LHCN-M2 (cell line): Measurements from ENCODE around the gene RYR2. TPM values are rescaled to one million over a fixed set of nuclear protein-coding genes. Genes with fewer than 3 reads are reported as not detected.

Source experiments
- DNase-seq: peaks from one replicate; pipeline ENCODE4 v3.0.0-alpha.2; 2012; ENCODE audit warnings: low read depth
- total RNA-seq: library from RNA; depleted of rRNA; stranded (reverse); fragments of >200 nt; gene quantifications from 2 replicates; pipeline ENCODE4 v1.2.3, GENCODE V29; 2014

The RYR2 gene
- total RNA-seq, 1 experiment from 2014 or later: 0.06 TPM

- DNase-seq: no peak
Observed at GRCh38 chr1:237197470-237198425, 155.8 kb downstream of the RYR2 start.

- no peak for DNase-seq
Observed at GRCh38 chr1:237199026-237199425, 157.0 kb downstream of the RYR2 start.

- DNase-seq: no peak
Observed at GRCh38 chr1:237201155-237201554, 159.2 kb downstream of the RYR2 start.

- no peak for DNase-seq
Observed at GRCh38 chr1:237204841-237205240, 162.9 kb downstream of the RYR2 start.

- DNase-seq: no peak
Observed at GRCh38 chr1:237205400-237206064, 163.5 kb downstream of the RYR2 start.

GRCh38 chr1:237206065-237206414 is 164.1 kb downstream of the RYR2 start:
- DNase-seq: no peak

- DNase-seq: no peak
Observed at GRCh38 chr1:237211031-237211430, 169.0 kb downstream of the RYR2 start.

- DNase-seq: no peak
Observed at GRCh38 chr1:237211540-237211939, 169.6 kb downstream of the RYR2 start.

GRCh38 chr1:237219751-237220642 is 178.0 kb downstream of the RYR2 start:
- no peak for DNase-seq

- DNase-seq: no peak
Observed at GRCh38 chr1:237223419-237223818, 181.4 kb downstream of the RYR2 start.

- no peak for DNase-seq
Observed at GRCh38 chr1:237226177-237226944, 184.4 kb downstream of the RYR2 start.

GRCh38 chr1:237227476-237227875 is 185.5 kb downstream of the RYR2 start:
- no peak for DNase-seq

- no peak for DNase-seq
Observed at GRCh38 chr1:237228421-237228820, 186.4 kb downstream of the RYR2 start.

GRCh38 chr1:237229333-237229732 is 187.3 kb downstream of the RYR2 start:
- DNase-seq: no peak

GRCh38 chr1:237232501-237232900 is 190.5 kb downstream of the RYR2 start:
- DNase-seq: no peak

GRCh38 chr1:237235091-237235490 is 193.1 kb downstream of the RYR2 start:
- no peak for DNase-seq

GRCh38 chr1:237237721-237238120 is 195.7 kb downstream of the RYR2 start:
- no peak for DNase-seq

GRCh38 chr1:237239248-237239647 is 197.3 kb downstream of the RYR2 start:
- DNase-seq: no peak

- no peak for DNase-seq
Observed at GRCh38 chr1:237241038-237241437, 199.1 kb downstream of the RYR2 start.

GRCh38 chr1:237244778-237245177 is 202.8 kb downstream of the RYR2 start:
- no peak for DNase-seq

- DNase-seq: no peak
Observed at GRCh38 chr1:237247442-237247841, 205.5 kb downstream of the RYR2 start.
